Ovary (tissue), 3 donors: ENCODE results near the gene TBPL2.

Experiments
- CTCF ChIP-seq, 3 donors: fragments of 450-650 bp in 2 of 3; fragments of 200-600 bp in 1 of 3; IDR thresholded peaks; one replicate each; pipeline versions ENCODE4 v1.5.1 to v1.8.0; 2016 to 2022; ENCODE audit warnings: antibody characterized with exemption in 3 of 3, mild to moderate bottlenecking in 1 of 3
- POLR2A ChIP-seq: fragments of 450-650 bp; IDR thresholded peaks from one replicate; pipeline ENCODE4 v1.6.1; 2017; ENCODE audit warnings: antibody characterized with exemption, mild to moderate bottlenecking, moderate library complexity
- donor health status: DM: no; HTN: no; CAD: no.

GRCh38 chr14:55414551-55414950, 25.9 kb downstream of the TBPL2 start:
- no peak for TF ChIP-seq CTCF (IDR thresholded peaks at IDR 0.05)
- no peak for TF ChIP-seq POLR2A
